ENCODE measurements around the gene KRTAP10-5.

Gene KRTAP10-5

GRCh38 chr21:44539991-44540666 is 40.3 kb downstream of the KRTAP10-5 start, which contains the start of gene KRTAP10-1:
TSS of gene KRTAP10-1 (minus strand) at chr21:44540195. CDS start at chr21:44540150, 45 bp downstream.
- Histone ChIP-seq H3K27me3 (ENCODE audit: insufficient read depth, low read length) (no peaks in the 10 kb centered on the region; the same call in 1 of the 2 replicates), H3K27ac (ENCODE audit: low read depth, low read length) (no peak within 1 kb of the TSS), H3K4me3 (ENCODE audit: low read length) (no peak within 1 kb of the TSS), H3K9me3 (ENCODE audit: insufficient read depth, low read depth, low read length) (no peaks in the 10 kb centered on the region), H3K4me1 (ENCODE audit: insufficient read depth, low read length) (no peaks in the 10 kb centered on the region), H3K36me3 (ENCODE audit: insufficient read depth, low read length) (no peaks in the 10 kb centered on the region), H3K9ac (ENCODE audit: low read depth, low read length) (no peak within 1 kb of the TSS)
- WGBS, result 86% methylated on average over 21 of the region's 21 CpGs

- no peaks in the 10 kb centered on the region; the same call in 1 of the 2 replicates for H3K27me3 ChIP-seq (ENCODE audit: insufficient read depth, low read length)
- WGBS, result 78% methylated on average over 14 of the region's 14 CpGs
- H3K4me1 ChIP-seq (ENCODE audit: insufficient read depth, low read length), result no peaks in the 10 kb centered on the region
These were observed 41.4 kb downstream of the KRTAP10-5 start for GRCh38 chr21:44539046-44539445.

GRCh38 chr21:44537930-44538911 is 42.2 kb downstream of the KRTAP10-5 start:
- H3K27ac ChIP-seq (ENCODE audit: low read depth, low read length), result no peak overlapping the region
- 94% methylated on average over 33 of the region's 33 CpGs for WGBS
- H3K9ac ChIP-seq (ENCODE audit: low read depth, low read length), result no peak overlapping the region
- no peak overlapping the region for H3K4me3 ChIP-seq (ENCODE audit: low read length)
- H3K9me3 ChIP-seq (ENCODE audit: insufficient read depth, low read depth, low read length), result no peaks in the 10 kb centered on the region
- no peaks in the 10 kb centered on the region for H3K4me1 ChIP-seq (ENCODE audit: insufficient read depth, low read length)
- H3K27me3 ChIP-seq (ENCODE audit: insufficient read depth, low read length), result no peaks in the 10 kb centered on the region; the same call in 1 of the 2 replicates
- no peaks in the 10 kb centered on the region for H3K36me3 ChIP-seq (ENCODE audit: insufficient read depth, low read length)

More at GRCh38 chr21:44539046-44539445, 41.4 kb downstream of the KRTAP10-5 start:
- H3K4me3 ChIP-seq (ENCODE audit: low read length), result no peak overlapping the region
- H3K27ac ChIP-seq (ENCODE audit: low read depth, low read length), result no peak overlapping the region
- H3K36me3 ChIP-seq (ENCODE audit: insufficient read depth, low read length), result no peaks in the 10 kb centered on the region
- H3K9me3 ChIP-seq (ENCODE audit: insufficient read depth, low read depth, low read length), result no peaks in the 10 kb centered on the region
- no peak overlapping the region for H3K9ac ChIP-seq (ENCODE audit: low read depth, low read length)

- Histone ChIP-seq H3K27ac (ENCODE audit: low read depth, low read length) (no peak overlapping the region), H3K9ac (ENCODE audit: low read depth, low read length) (no peak overlapping the region), H3K4me3 (ENCODE audit: low read length) (no peak overlapping the region), H3K36me3 (ENCODE audit: insufficient read depth, low read length) (no peaks in the 10 kb centered on the region), H3K9me3 (ENCODE audit: insufficient read depth, low read depth, low read length) (no peaks in the 10 kb centered on the region), H3K4me1 (ENCODE audit: insufficient read depth, low read length) (no peaks in the 10 kb centered on the region), H3K27me3 (ENCODE audit: insufficient read depth, low read length) (no peaks in the 10 kb centered on the region)
- WGBS, result 79% methylated on average over 7 of the region's 7 CpGs
These were observed 44.4 kb downstream of the KRTAP10-5 start for GRCh38 chr21:44535963-44536362.

- no peaks in the 10 kb centered on the region for H3K9me3 ChIP-seq (ENCODE audit: insufficient read depth, low read depth, low read length)
These were observed 45.7 kb downstream of the KRTAP10-5 start for GRCh38 chr21:44534688-44535087.

GRCh38 chr21:44533891-44534627 is 46.3 kb downstream of the KRTAP10-5 start:
- Histone ChIP-seq H3K27me3 (ENCODE audit: insufficient read depth, low read length) (no peaks in the 10 kb centered on the region), H3K27ac (ENCODE audit: low read depth, low read length) (no peak overlapping the region), H3K4me1 (ENCODE audit: insufficient read depth, low read length) (no peaks in the 10 kb centered on the region), H3K9me3 (ENCODE audit: insufficient read depth, low read depth, low read length) (no peaks in the 10 kb centered on the region), H3K36me3 (ENCODE audit: insufficient read depth, low read length) (no peaks in the 10 kb centered on the region), H3K9ac (ENCODE audit: low read depth, low read length) (no peak overlapping the region), H3K4me3 (ENCODE audit: low read length) (no peak overlapping the region)
- WGBS, result 96% methylated on average over 16 of the region's 21 CpGs

More at GRCh38 chr21:44534688-44535087, 45.7 kb downstream of the KRTAP10-5 start:
- Histone ChIP-seq H3K27ac (ENCODE audit: low read depth, low read length) (no peak overlapping the region), H3K9ac (ENCODE audit: low read depth, low read length) (no peak overlapping the region), H3K4me1 (ENCODE audit: insufficient read depth, low read length) (no peaks in the 10 kb centered on the region), H3K36me3 (ENCODE audit: insufficient read depth, low read length) (no peaks in the 10 kb centered on the region), H3K27me3 (ENCODE audit: insufficient read depth, low read length) (no peaks in the 10 kb centered on the region), H3K4me3 (ENCODE audit: low read length) (no peak overlapping the region)
- 95% methylated on average over 6 of the region's 6 CpGs for WGBS

- H3K9me3 ChIP-seq (ENCODE audit: insufficient read depth, low read depth, low read length), result no peaks in the 10 kb centered on the region
- 95% methylated on average over 37 of the region's 37 CpGs for WGBS
- H3K27me3 ChIP-seq (ENCODE audit: insufficient read depth, low read length), result no peaks in the 10 kb centered on the region
These were observed 47.1 kb downstream of the KRTAP10-5 start for GRCh38 chr21:44533121-44533890.

GRCh38 chr21:44532712-44533111 is 47.7 kb downstream of the KRTAP10-5 start:
- no peak overlapping the region for H3K27ac ChIP-seq (ENCODE audit: low read depth, low read length)
- H3K4me3 ChIP-seq (ENCODE audit: low read length), result no peak overlapping the region
- no peak overlapping the region for H3K9ac ChIP-seq (ENCODE audit: low read depth, low read length)
- 88% methylated on average over 16 of the region's 16 CpGs for WGBS
- no peaks in the 10 kb centered on the region for H3K27me3 ChIP-seq (ENCODE audit: insufficient read depth, low read length)
- no peaks in the 10 kb centered on the region for H3K9me3 ChIP-seq (ENCODE audit: insufficient read depth, low read depth, low read length)
- no peaks in the 10 kb centered on the region for H3K36me3 ChIP-seq (ENCODE audit: insufficient read depth, low read length)
- no peaks in the 10 kb centered on the region for H3K4me1 ChIP-seq (ENCODE audit: insufficient read depth, low read length)

More at GRCh38 chr21:44533121-44533890, 47.1 kb downstream of the KRTAP10-5 start:
- no peak overlapping the region for H3K9ac ChIP-seq (ENCODE audit: low read depth, low read length)
- H3K4me1 ChIP-seq (ENCODE audit: insufficient read depth, low read length), result no peaks in the 10 kb centered on the region
- no peak overlapping the region for H3K27ac ChIP-seq (ENCODE audit: low read depth, low read length)
- no peaks in the 10 kb centered on the region for H3K36me3 ChIP-seq (ENCODE audit: insufficient read depth, low read length)
- H3K4me3 ChIP-seq (ENCODE audit: low read length), result no peak overlapping the region

GRCh38 chr21:44531606-44532564 is 48.5 kb downstream of the KRTAP10-5 start:
- H3K27ac ChIP-seq (ENCODE audit: low read depth, low read length), result no peak overlapping the region
- H3K4me1 ChIP-seq (ENCODE audit: insufficient read depth, low read length), result no peaks in the 10 kb centered on the region
- WGBS, result 92% methylated on average over 30 of the region's 30 CpGs
- H3K36me3 ChIP-seq (ENCODE audit: insufficient read depth, low read length), result no peaks in the 10 kb centered on the region
- no peaks in the 10 kb centered on the region for H3K27me3 ChIP-seq (ENCODE audit: insufficient read depth, low read length)
- H3K9ac ChIP-seq (ENCODE audit: low read depth, low read length), result no peak overlapping the region
- no peaks in the 10 kb centered on the region for H3K9me3 ChIP-seq (ENCODE audit: insufficient read depth, low read depth, low read length)
- H3K4me3 ChIP-seq (ENCODE audit: low read length), result no peak overlapping the region

Data from HUES64 (cell line).